ENCODE measurements around the gene TIMM10B. TPM values are rescaled to one million over a fixed set of nuclear protein-coding genes. Genes with fewer than 3 reads are reported as not detected.

Gene TIMM10B
- total RNA-seq, 1 donor from 2014 or later = 45.0 TPM

GRCh38 chr11:6458352-6459098 is 22.8 kb upstream of the TIMM10B start:
- no peak for TF ChIP-seq CTCF (IDR thresholded peaks at IDR 0.05)
- Histone ChIP-seq H3K4me3 (no peak overlapping the region), H3K9me3 (no peaks in the 10 kb centered on the region), H3K27me3 (no peaks in the 10 kb centered on the region), H3K36me3 (peaks cover 78% of the 10 kb centered on the region), H3K4me1 (no peaks in the 10 kb centered on the region), H3K27ac (no peak overlapping the region)
- intact Hi-C loops (cut with DNase I) = no loop called here
- ATAC-seq (peak; percentile 86), DNase-seq (no peak)

- peaks cover 78% of the 10 kb centered on the region for H3K36me3 ChIP-seq
- TF ChIP-seq CTCF (IDR thresholded peaks at IDR 0.05) = no peak
- no peak for ATAC-seq
Observed at GRCh38 chr11:6459099-6459450, 22.2 kb upstream of the TIMM10B start.

GRCh38 chr11:6468712-6469495 is 12.4 kb upstream of the TIMM10B start:
- intact Hi-C loops (cut with DNase I) = no loop called here
- no peaks in the 10 kb centered on the region for H3K27me3 ChIP-seq
- no peaks in the 10 kb centered on the region for H3K9me3 ChIP-seq
- ATAC-seq = peak; percentile 81
- H3K4me3 ChIP-seq = no peak overlapping the region
- no peak for TF ChIP-seq CTCF (IDR thresholded peaks at IDR 0.05)
- peaks cover 13% of the 10 kb centered on the region for H3K36me3 ChIP-seq
- peak; percentile 84 for DNase-seq
- H3K27ac ChIP-seq = peak overlapping the region; percentile 56
- peaks cover 22% of the 10 kb centered on the region for H3K4me1 ChIP-seq

More at GRCh38 chr11:6459099-6459450, 22.2 kb upstream of the TIMM10B start:
- H3K4me3 ChIP-seq = no peak overlapping the region
- intact Hi-C loops (cut with DNase I) = no loop called here
- DNase-seq = no peak
- no peak overlapping the region for H3K27ac ChIP-seq
- no peaks in the 10 kb centered on the region for H3K9me3 ChIP-seq
- H3K4me1 ChIP-seq = no peaks in the 10 kb centered on the region
- H3K27me3 ChIP-seq = no peaks in the 10 kb centered on the region

GRCh38 chr11:6469599-6469998 is 11.7 kb upstream of the TIMM10B start:
- Histone ChIP-seq H3K4me3 (no peak overlapping the region), H3K9me3 (no peaks in the 10 kb centered on the region), H3K27ac (peak overlapping the region; percentile 56), H3K36me3 (peaks cover 6% of the 10 kb centered on the region), H3K4me1 (peaks cover 26% of the 10 kb centered on the region), H3K27me3 (no peaks in the 10 kb centered on the region)
- DNase-seq (no peak), ATAC-seq (no peak)
- TF ChIP-seq CTCF (IDR thresholded peaks at IDR 0.05) = no peak
- intact Hi-C loops (cut with DNase I) = no loop called here

- H3K4me1 ChIP-seq = peaks cover 33% of the 10 kb centered on the region
- no peaks in the 10 kb centered on the region for H3K27me3 ChIP-seq
- H3K4me3 ChIP-seq = peak overlapping the region; percentile 72
- no peak overlapping the region for H3K27ac ChIP-seq
- no peak for DNase-seq
- peaks cover 11% of the 10 kb centered on the region for H3K36me3 ChIP-seq
- no peak for ATAC-seq
- TF ChIP-seq CTCF (IDR thresholded peaks at IDR 0.05) = no peak
- intact Hi-C loops (cut with DNase I) = no loop called here
- no peaks in the 10 kb centered on the region for H3K9me3 ChIP-seq
Observed at GRCh38 chr11:6472934-6473333, 8.4 kb upstream of the TIMM10B start.
